ENCODE results near the gene MESP2. TPM values are rescaled to one million over a fixed set of nuclear protein-coding genes. Genes with fewer than 3 reads are reported as not detected.

MESP2 gene
- total RNA-seq, 1 experiment from 2014 or later, result 0.26 TPM

- no peak overlapping the region for H3K4me3 ChIP-seq (ENCODE audit: low read depth, low read length, poor library complexity, severe bottlenecking)
- H3K27me3 ChIP-seq (replicated peaks; ENCODE audit: insufficient read depth, low read depth, low read length, poor library complexity), result no peaks in the 10 kb centered on the region
- no peak for TF ChIP-seq CTCF (conservative IDR thresholded peaks at IDR 0.05; ENCODE audit: low read depth, low read length)
- TF ChIP-seq EZH2 (IDR thresholded peaks at IDR 0.05; ENCODE audit: borderline replicate concordance, low read depth, low read length, poor library complexity, severe bottlenecking), result no peak
- H3K4me1 ChIP-seq (ENCODE audit: insufficient read depth, low read length, poor library complexity, severe bottlenecking), result peaks cover 12% of the 10 kb centered on the region
- POLR2A ChIA-PET (ENCODE audit: low non-redundant PET), result no interaction called here
- CTCF ChIA-PET, result no interaction called here
- intact Hi-C loops (cut with micrococcal nuclease; ENCODE audit: unreplicated experiment), result loop anchor here (10.0 kb wide), 1 partner anchor 197 kb away; no protein-coding TSS in a partner anchor
- H3K27ac ChIP-seq (ENCODE audit: low read depth, low read length, poor library complexity, severe bottlenecking), result no peak overlapping the region
- H3K36me3 ChIP-seq (ENCODE audit: insufficient read depth, low read length, poor library complexity, severe bottlenecking), result no peaks in the 10 kb centered on the region
- H3K9me3 ChIP-seq (ENCODE audit: low read depth, low read length, poor library complexity, severe bottlenecking), result no peaks in the 10 kb centered on the region
- DNase-seq (ENCODE audit: low spot score), result no peak
- BruUV-seq (replicated peaks), result no TSS peak
These were observed 17.8 kb upstream of the MESP2 start for GRCh38 chr15:89758283-89758682.

GRCh38 chr15:89758981-89759380 lies 17.2 kb upstream of the MESP2 start:
- no peak overlapping the region for H3K27ac ChIP-seq (ENCODE audit: low read depth, low read length, poor library complexity, severe bottlenecking)
- no peak for DNase-seq (ENCODE audit: low spot score)
- H3K36me3 ChIP-seq (ENCODE audit: insufficient read depth, low read length, poor library complexity, severe bottlenecking), result no peaks in the 10 kb centered on the region
- no peaks in the 10 kb centered on the region for H3K9me3 ChIP-seq (ENCODE audit: low read depth, low read length, poor library complexity, severe bottlenecking)
- TF ChIP-seq EZH2 (IDR thresholded peaks at IDR 0.05; ENCODE audit: borderline replicate concordance, low read depth, low read length, poor library complexity, severe bottlenecking) (no peak), CTCF (conservative IDR thresholded peaks at IDR 0.05; ENCODE audit: low read depth, low read length) (no peak)
- H3K27me3 ChIP-seq (replicated peaks; ENCODE audit: insufficient read depth, low read depth, low read length, poor library complexity), result no peaks in the 10 kb centered on the region
- no peak overlapping the region for H3K4me3 ChIP-seq (ENCODE audit: low read depth, low read length, poor library complexity, severe bottlenecking)
- H3K4me1 ChIP-seq (ENCODE audit: insufficient read depth, low read length, poor library complexity, severe bottlenecking), result peaks cover 12% of the 10 kb centered on the region
- no TSS peak for BruUV-seq (replicated peaks)
- POLR2A ChIA-PET (ENCODE audit: low non-redundant PET), result no interaction called here
- intact Hi-C loops (cut with micrococcal nuclease; ENCODE audit: unreplicated experiment), result loop anchor here (10.0 kb wide), 1 partner anchor 196 kb away; no protein-coding TSS in a partner anchor
- CTCF ChIA-PET, result no interaction called here

- H3K36me3 ChIP-seq (ENCODE audit: insufficient read depth, low read length, poor library complexity, severe bottlenecking), result no peaks in the 10 kb centered on the region
- no peaks in the 10 kb centered on the region for H3K9me3 ChIP-seq (ENCODE audit: low read depth, low read length, poor library complexity, severe bottlenecking)
- peaks cover 12% of the 10 kb centered on the region for H3K4me1 ChIP-seq (ENCODE audit: insufficient read depth, low read length, poor library complexity, severe bottlenecking)
- no peaks in the 10 kb centered on the region for H3K27me3 ChIP-seq (replicated peaks; ENCODE audit: insufficient read depth, low read depth, low read length, poor library complexity)
- TF ChIP-seq EZH2 (IDR thresholded peaks at IDR 0.05; ENCODE audit: borderline replicate concordance, low read depth, low read length, poor library complexity, severe bottlenecking) (no peak), CTCF (conservative IDR thresholded peaks at IDR 0.05; ENCODE audit: low read depth, low read length) (no peak)
- CTCF ChIA-PET, result interaction anchor here (0.6 to 2.0 kb wide), 6 partner anchors 9 to 129 kb away, joined by 3 to 61 read pairs (median 12); partner anchors contain the start of gene MESP1
- BruUV-seq (replicated peaks), result no TSS peak
- no peak overlapping the region for H3K27ac ChIP-seq (ENCODE audit: low read depth, low read length, poor library complexity, severe bottlenecking)
- POLR2A ChIA-PET (ENCODE audit: low non-redundant PET), result no interaction called here
- DNase-seq (ENCODE audit: low spot score), result no peak
- H3K4me3 ChIP-seq (ENCODE audit: low read depth, low read length, poor library complexity, severe bottlenecking), result no peak overlapping the region
- intact Hi-C loops (cut with micrococcal nuclease; ENCODE audit: unreplicated experiment), result loop anchor here (1.0 to 10.0 kb wide), 3 partner anchors 115 to 327 kb away; no protein-coding TSS in a partner anchor
These were observed 16.3 kb upstream of the MESP2 start for GRCh38 chr15:89759835-89760234.

Measured in A673 (cell line).